ENCODE data around the gene NUDT1.

- TF ChIP-seq, protein P1, sequence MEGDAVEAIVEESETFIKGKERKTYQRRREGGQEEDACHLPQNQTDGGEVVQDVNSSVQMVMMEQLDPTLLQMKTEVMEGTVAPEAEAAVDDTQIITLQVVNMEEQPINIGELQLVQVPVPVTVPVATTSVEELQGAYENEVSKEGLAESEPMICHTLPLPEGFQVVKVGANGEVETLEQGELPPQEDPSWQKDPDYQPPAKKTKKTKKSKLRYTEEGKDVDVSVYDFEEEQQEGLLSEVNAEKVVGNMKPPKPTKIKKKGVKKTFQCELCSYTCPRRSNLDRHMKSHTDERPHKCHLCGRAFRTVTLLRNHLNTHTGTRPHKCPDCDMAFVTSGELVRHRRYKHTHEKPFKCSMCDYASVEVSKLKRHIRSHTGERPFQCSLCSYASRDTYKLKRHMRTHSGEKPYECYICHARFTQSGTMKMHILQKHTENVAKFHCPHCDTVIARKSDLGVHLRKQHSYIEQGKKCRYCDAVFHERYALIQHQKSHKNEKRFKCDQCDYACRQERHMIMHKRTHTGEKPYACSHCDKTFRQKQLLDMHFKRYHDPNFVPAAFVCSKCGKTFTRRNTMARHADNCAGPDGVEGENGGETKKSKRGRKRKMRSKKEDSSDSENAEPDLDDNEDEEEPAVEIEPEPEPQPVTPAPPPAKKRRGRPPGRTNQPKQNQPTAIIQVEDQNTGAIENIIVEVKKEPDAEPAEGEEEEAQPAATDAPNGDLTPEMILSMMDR (IDR thresholded peaks at IDR 0.05; ENCODE audit: insufficient read depth, low read length): no peak
- TF ChIP-seq GABPA (IDR thresholded peaks at IDR 0.05; ENCODE audit: low read depth): no peak
- no peak for TF ChIP-seq REST (IDR thresholded peaks at IDR 0.05; ENCODE audit: insufficient replicate concordance, low read depth)
- no peak for TF ChIP-seq POLR2AphosphoS5 (IDR thresholded peaks at IDR 0.05; ENCODE audit: low read depth)
Observed at GRCh38 chr7:2269991-2270460, 28.0 kb downstream of the NUDT1 start.
